NCI-H82 treated with DMSO at 0.1 percent for 48 hours (cell line): Measurements from ENCODE around the gene CUTC.

Experiments used
- DNase-seq: peaks from one replicate; lab custom pipeline; 2025; ENCODE audit not compliant: unreplicated experiment; lab: John Stamatoyannopoulos, UW

The CUTC gene

DNA sequence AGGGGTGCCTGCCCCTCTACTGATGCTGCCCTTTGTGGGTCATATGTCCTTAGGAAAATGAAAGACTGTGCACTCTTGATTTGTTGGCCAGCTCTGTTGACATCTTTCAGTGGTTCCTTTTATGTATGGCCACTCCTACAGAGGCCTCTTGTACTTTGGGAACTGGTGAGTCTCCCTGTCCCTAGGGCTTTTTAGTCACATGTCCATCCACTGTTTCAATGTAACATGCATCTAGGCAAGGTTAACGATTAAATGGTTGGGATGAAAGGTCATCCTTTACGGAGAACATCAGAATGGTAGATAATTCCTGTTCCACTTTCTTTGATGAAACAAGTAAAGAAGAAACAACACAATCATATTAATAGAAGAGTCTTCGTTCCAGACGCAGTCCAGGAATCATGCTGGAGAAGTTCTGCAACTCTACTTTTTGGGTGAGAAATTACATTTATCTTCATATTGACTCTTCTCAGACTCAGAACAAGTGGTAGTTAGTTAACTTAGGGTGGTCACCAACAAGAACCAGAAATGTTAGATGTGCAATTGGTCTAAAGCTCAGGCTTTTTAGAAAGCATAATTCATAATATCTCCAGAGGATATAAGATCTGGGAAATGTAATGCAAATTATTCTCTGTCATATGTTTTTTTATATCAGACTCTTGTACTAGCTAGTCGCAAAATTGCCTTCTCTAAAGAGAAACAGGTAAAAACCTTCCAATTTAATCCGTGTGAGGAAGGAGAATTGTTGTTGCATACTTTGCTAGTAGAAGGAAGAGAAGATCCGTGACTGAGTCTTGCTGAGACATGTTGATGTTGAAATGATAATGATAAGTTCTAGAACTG, 50.6 kb downstream of the CUTC start, which contains the start of gene ABCC2:
Gene ABCC2 (plus strand): TSS at position 194 of the 840 bp plus-strand sequence. CDS start 205 bp downstream, at position 399.
- no peak for DNase-seq

- no peak for DNase-seq
Measured at GRCh38 chr10:99784016-99784726, 52.1 kb downstream of the CUTC start.

GRCh38 chr10:99784727-99785441, 52.9 kb downstream of the CUTC start:
- DNase-seq = no peak

GRCh38 chr10:99785646-99786045, 53.6 kb downstream of the CUTC start:
- DNase-seq = no peak

GRCh38 chr10:99787311-99787710, 55.3 kb downstream of the CUTC start:
- DNase-seq = no peak

GRCh38 chr10:99787782-99788445, 55.9 kb downstream of the CUTC start:
- DNase-seq = no peak

DNA sequence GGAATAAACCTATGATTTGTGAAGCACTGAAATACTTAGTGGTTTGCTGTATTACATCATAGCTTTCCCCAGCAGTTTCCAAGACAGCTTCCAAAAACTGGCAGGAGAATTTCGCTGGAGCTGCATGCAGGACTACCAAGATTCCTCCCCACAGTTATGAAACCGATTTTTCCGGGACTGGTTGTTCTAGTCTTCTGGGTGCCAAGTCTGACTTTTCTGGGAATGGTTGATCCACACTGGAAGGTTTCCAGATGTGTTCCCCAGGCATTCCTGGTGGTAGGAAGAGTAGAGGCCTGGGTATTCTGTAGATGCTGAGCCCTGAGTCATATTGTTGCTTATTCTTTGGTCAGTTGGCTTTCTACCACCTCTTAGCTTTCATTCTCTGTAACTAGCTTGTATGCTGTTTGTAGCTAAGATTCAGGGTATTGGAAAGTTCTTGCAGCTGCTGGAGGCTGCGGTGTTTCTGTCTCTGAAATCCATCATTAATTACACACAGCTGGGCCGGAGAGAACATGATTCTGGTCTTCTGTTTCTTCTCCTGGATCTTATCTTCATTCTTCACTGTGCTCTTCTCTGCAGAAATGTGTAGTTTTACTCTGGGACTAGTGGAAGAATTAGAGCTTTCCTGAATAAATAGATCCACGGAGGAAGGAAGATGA, 56.7 kb downstream of the CUTC start:
- no peak for DNase-seq

GRCh38 chr10:99791831-99792230, 59.8 kb downstream of the CUTC start:
- no peak for DNase-seq

GRCh38 chr10:99793819-99794218, 61.8 kb downstream of the CUTC start:
- no peak for DNase-seq

GRCh38 chr10:99796928-99797327, 64.9 kb downstream of the CUTC start:
- no peak for DNase-seq

DNA sequence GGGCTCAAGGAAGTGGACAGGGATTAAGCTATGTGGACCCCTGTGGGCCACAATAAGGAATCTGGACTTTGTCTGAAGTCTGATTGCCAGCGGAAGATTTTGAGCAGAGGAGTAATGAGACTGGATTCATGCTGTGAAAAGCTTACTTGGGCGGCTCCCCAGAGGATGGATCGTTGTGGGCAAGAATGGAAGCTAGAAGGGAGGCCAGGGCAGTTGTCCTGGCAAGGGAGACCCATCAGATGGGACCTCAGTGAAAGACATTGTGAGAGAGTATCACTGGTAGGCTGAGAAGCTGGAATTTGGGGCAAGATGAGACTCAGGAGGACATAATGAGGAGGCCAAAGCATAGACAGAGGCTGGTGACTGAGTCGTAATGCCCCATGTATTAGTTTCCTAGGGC, 66.0 kb downstream of the CUTC start:
- DNase-seq = no peak

DNA sequence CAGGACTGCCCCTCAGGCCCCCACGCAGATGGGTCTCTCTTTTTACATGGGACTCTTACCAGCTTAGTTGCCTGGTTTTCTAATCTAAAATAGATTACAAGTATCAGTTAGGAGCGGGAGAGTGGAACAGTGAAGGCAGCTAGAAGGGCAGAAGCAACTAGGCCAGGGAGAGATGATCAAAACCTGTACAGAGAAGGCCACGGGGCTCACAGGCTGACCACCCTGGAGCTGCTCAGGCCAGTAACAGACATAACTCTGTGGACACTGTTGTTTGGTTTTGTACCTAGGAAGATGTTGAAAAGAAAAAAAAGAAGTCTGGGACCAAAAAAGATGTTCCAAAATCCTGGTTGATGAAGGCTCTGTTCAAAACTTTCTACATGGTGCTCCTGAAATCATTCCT, 66.9 kb downstream of the CUTC start:
- no peak for DNase-seq

GRCh38 chr10:99799613-99800012, 67.6 kb downstream of the CUTC start:
- no peak for DNase-seq

- DNase-seq = no peak
Measured at GRCh38 chr10:99804471-99804870, 72.4 kb downstream of the CUTC start.

GRCh38 chr10:99805190-99805589, 73.2 kb downstream of the CUTC start:
- no peak for DNase-seq
